Testis (tissue), 2 donors: Measurements from ENCODE around the gene ITGB8.

Experiments used
- CTCF ChIP-seq, 3 experiments: fragments of 450-650 bp in 2 of 3; fragments of 200-600 bp in 1 of 3; sonication (generic) in 1 of 3; IDR thresholded peaks; one replicate each; pipeline ENCODE4 v1.5.1; 2016 to 2019; ENCODE audit warnings: antibody characterized with exemption in 3 of 3, mild to moderate bottlenecking in 2 of 3, moderate library complexity in 1 of 3
- POLR2A ChIP-seq: fragments of 450-650 bp; IDR thresholded peaks from one replicate; pipeline ENCODE4 v1.6.1; 2017; ENCODE audit warnings: antibody characterized with exemption, mild to moderate bottlenecking, moderate library complexity

- TF ChIP-seq CTCF (IDR thresholded peaks at IDR 0.05) (no peak), POLR2A (no peak)
Measured at GRCh38 chr7:20323595-20323994, 7.1 kb upstream of the ITGB8 start.
